NCI-H146 treated with DMSO at 0.1 percent for 48 hours (cell line): ENCODE data around the gene MAP7D1.
"Not testable (repeated sequence)": the region's sequence is repeated elsewhere in the genome, so short reads cannot be mapped to it uniquely, and the experiment has no call there.

Source experiments
- DNase-seq: peaks from one replicate; lab custom pipeline; 2025; ENCODE audit not compliant: unreplicated experiment; lab: John Stamatoyannopoulos, UW

The MAP7D1 gene

DNA sequence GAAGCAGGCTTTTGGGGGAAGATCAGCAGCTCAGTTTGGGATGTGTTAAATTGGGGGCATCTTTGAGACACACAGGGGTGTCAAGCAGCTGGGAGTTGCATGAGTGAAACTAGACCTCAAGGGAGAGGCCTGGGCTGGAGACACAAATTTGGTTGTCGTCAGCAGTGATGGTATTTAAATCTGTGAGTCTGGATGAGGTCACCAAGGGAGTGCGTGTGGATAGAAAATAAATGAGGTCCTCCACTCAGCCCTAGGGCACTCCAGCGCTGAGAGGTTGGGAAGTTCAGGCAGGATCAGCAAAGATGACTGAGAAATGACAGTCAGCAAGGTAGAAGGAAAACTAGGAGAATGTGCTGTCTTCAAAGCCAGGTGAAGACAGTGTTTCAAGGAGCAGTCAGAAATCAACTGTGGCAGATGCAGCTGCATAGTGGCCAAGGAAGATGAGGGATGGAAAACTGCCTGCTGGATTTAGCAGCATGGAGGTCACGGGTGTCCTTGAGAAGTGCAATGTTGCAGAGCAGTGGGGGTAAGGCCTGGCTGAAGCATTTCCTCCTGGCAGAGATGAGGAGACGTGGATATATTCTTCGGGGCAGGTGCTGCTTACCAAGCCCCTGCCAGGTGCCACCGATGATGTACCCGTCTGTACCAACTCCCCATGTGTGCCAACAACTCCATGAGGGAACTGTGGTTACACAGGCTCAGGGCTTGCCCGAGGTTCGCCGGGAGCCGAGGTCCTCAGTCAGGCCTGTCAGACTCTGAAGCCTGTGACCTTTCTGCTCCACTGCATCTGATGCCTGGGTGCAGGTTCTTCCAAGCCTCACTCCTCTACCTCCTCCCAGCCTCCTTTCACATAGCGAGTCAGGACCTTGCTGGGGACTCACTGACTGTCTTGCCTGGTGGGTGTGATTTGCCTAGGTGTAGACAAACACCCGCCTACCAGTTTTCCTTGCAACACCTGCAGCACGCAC is 11.3 kb downstream of the MAP7D1 start:
- no peak for DNase-seq

DNA sequence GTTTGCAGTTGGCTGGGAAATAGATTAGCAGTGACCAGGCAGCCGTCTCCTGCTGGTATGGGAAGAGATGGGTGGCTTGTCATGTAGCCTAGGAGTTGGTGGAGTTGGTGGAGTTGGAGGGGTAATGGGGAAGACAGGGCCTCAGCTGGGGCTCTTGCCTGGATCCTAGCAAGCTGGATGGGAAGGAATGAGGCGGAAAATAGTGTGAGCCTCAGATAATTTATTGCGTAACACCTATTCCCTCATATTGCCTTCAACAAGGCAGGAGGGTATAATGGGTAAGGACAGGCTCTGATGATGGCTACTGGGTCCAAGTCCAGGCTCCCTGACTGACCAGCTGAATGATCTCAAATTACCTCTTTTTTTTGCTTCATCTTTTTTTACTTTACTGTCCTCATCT is 12.6 kb downstream of the MAP7D1 start:
- DNase-seq: no peak

DNA sequence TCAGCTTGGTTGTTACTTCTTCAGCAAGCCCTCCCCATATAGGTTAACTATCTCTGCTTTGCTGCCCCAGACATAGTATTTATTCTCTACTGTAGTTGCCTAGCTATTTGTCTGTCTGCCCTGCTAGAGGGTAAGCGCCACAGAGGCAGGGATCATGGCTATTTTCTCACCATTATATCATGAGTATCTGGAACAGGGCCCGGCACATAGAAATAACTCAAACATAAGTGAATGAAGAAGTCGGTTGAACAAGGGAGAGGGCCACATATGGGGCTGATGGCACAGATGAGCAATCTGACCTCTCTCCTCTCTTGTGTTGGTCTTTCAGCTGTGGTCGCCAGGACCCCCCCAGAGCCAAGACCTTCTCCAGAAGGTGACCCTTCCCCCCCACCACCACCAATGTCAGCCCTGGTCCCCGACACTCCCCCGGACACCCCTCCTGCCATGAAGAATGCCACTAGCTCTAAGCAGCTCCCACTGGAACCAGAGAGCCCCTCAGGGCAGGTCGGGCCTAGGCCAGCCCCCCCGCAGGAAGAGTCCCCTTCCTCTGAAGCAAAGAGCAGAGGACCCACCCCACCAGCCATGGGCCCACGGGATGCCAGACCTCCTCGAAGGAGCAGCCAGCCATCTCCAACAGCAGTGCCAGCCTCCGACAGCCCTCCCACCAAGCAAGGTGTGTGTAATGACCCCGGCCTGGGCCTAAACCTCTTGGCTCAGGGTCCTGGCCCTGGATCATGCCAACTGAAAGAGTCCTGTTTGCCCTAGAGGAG is 14.9 kb downstream of the MAP7D1 start:
- DNase-seq: no peak

- DNase-seq: no peak
These were observed 16.2 kb downstream of the MAP7D1 start for GRCh38 chr1:36172017-36172747.

GRCh38 chr1:36172983-36173382 is 17.0 kb downstream of the MAP7D1 start:
- DNase-seq: no peak

GRCh38 chr1:36174713-36175112 is 18.8 kb downstream of the MAP7D1 start:
- no peak for DNase-seq

GRCh38 chr1:36175137-36176095 is 19.5 kb downstream of the MAP7D1 start:
- DNase-seq: no peak

DNA sequence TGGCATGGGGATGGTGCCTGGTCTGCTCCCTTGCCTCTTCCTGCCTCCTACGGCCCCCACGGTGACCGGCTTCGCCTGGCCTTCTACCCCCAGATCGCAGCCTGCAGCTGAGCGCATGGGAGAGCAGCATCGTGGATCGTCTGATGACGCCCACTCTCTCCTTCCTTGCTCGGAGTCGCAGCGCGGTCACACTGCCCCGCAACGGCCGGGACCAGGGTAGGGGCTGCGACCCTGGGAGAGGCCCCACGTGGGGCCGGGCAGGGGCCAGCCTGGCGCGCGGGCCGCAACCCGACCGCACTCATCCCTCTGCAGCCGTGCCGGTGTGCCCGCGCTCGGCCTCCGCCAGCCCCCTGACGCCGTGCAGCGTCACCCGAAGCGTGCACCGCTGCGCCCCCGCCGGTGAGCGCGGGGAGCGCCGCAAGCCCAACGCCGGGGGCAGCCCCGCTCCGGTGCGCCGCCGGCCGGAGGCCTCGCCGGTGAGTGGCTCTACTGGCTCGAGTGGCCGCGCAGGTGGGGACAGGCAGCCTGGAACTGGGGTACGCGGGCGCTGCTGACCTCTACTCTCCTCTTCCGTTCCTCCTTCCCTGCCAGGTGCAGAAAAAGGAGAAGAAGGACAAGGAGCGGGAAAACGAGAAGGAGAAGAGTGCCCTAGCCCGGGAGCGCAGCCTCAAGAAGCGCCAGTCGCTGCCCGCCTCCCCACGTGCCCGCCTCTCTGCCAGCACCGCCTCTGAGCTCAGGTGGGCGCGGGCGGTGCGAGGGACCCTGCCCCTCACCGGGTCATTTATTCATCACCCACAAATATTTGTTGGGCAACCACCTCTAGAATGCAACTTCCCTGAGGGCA is 20.4 kb downstream of the MAP7D1 start:
- DNase-seq: no peak

- DNase-seq: no peak
These were observed 21.9 kb downstream of the MAP7D1 start for GRCh38 chr1:36177589-36178431.

GRCh38 chr1:36178471-36179219 is 22.7 kb downstream of the MAP7D1 start:
- no peak for DNase-seq

- no peak for DNase-seq
These were observed 23.2 kb downstream of the MAP7D1 start for GRCh38 chr1:36179220-36179600.

- no peak for DNase-seq
These were observed 26.8 kb downstream of the MAP7D1 start for GRCh38 chr1:36182734-36183133.

DNA sequence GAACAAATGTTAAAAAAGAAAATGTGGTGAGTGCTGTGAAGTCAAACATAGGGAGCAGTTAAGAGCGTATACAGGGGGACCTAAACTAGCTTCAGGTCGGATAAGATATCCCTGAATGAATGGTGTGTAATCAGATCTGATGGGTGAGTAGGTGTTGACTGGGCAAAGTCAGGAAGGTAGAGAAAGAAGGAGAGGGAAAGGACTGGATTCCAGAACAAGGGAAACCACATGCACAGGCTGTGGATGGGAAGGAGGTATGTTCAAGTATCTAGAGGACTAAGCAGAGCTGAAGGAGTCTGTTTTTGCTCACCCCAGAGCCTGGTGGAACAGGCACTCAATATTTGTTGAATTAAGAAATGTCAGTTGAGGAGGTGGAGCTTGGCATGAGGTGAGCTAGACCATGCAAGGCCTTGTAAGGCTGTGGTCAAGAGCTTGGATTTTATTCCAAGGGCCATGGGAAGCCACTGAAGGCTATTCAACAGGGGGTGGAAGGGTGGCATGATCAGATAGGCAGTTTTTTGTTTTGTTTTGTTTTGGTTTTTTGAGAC is 27.4 kb downstream of the MAP7D1 start:
- DNase-seq: no peak

GRCh38 chr1:36187800-36188593 is 32.0 kb downstream of the MAP7D1 start:
- DNase-seq: peak; percentile 62

DNA sequence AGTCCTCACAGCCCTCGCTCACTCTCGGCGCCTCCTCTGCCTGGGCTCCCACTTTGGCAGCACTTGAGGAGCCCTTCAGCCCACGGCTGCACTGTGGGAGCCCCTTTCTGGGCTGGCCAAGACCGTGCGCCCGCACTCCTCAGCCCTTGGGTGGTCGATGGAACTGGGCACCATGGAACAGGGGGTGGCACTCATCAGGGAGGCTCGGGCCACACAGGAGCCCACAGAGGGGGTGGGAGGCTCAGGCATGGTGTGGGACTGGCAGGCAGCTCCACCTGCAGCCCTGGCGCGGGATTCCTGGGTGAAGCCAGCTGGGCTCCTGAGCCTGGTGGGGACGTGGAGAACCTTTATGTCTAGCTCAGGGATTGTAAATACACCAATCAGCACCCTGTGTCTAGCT is 40.8 kb downstream of the MAP7D1 start:
- not testable (repeated sequence) for DNase-seq

GRCh38 chr1:36198641-36199040 is 42.7 kb downstream of the MAP7D1 start:
- no peak for DNase-seq
